ENCODE data around the gene SPAST.
"Not testable (repeated sequence)": the region's sequence is repeated elsewhere in the genome, so short reads cannot be mapped to it uniquely, and the experiment has no call there.

The SPAST gene

DNA sequence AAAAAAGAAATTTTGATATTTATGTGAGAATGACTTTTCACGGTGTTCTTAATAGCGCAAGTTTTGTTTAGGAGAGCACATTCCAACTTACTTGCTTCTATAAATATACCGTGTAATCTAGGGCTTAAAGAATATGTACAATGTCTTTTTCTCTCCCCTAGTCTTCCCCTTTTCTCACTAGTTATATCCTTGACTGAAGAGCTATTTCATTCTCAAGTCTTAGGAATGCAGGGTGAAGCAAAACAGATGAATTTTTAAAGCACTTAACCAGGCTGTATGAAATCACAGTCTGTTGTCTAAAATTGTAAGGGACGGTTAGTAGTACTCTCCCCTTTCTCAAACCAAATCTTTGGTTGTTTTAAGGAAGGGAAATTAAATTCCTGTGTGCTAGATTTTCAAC, 72.7 kb downstream of the SPAST start:
- WGBS = no CpG with 5 or more reads among the region's 4 CpGs
- Histone ChIP-seq H3K27me3 (ENCODE audit: control insufficient read depth in 1 of 2, insufficient read depth in 1 of 2, low read length in 2 of 2) (no peaks in the 10 kb centered on the region), H3K18ac (ENCODE audit: low read depth in 1 of 2, low read length in 2 of 2) (no peak overlapping the region), H4K91ac (ENCODE audit: low read length) (no peak overlapping the region), H2BK12ac (ENCODE audit: low read length in 2 of 2) (no peak overlapping the region), H2AFZ (ENCODE audit: low read depth, low read length) (no peak overlapping the region), H3K79me1 (replicated peaks; ENCODE audit: low read length, poor library complexity, severe bottlenecking) (peaks cover 6% of the 10 kb centered on the region), H3K9ac (ENCODE audit: low read length) (peak overlapping the region; percentile 18), H3K4me2 (ENCODE audit: low read length, poor library complexity, severe bottlenecking) (peak overlapping the region; percentile 34), H3K14ac (ENCODE audit: low read length in 2 of 2) (no peak overlapping the region), H3K9me3 (ENCODE audit: control insufficient read depth, low read length) (no peaks in the 10 kb centered on the region), H2AK5ac (ENCODE audit: low read length, severe bottlenecking) (no peak overlapping the region), H3K23ac (ENCODE audit: low read length in 2 of 2) (no peak overlapping the region), H4K8ac (ENCODE audit: low read length) (no peak overlapping the region), H2BK5ac (ENCODE audit: low read depth, low read length, poor library complexity, severe bottlenecking) (peak overlapping the region; percentile 95), H3K4ac (ENCODE audit: low read depth in 1 of 2, low read length in 2 of 2) (no peak overlapping the region), H2BK15ac (ENCODE audit: low read depth, poor library complexity, severe bottlenecking) (no peak overlapping the region), H3K36me3 (ENCODE audit: control insufficient read depth in 1 of 2, insufficient read depth in 2 of 2, low read depth in 1 of 2, low read length in 2 of 2) (peaks cover 3 to 38% of the 10 kb centered on the region in 2 experiments), H2BK120ac (ENCODE audit: low read depth, low read length) (no peak overlapping the region), H3K4me3 (ENCODE audit: insufficient read depth in 1 of 2, low read depth in 1 of 2, low read length in 2 of 2) (no peak overlapping the region), H3K4me1 (ENCODE audit: control insufficient read depth, insufficient read depth, low read depth, low read length) (peaks cover 3% of the 10 kb centered on the region), H3K27ac (ENCODE audit: low read length, poor library complexity, severe bottlenecking) (peak overlapping the region; percentile 99)
- peak; percentile 48 for DNase-seq

DNA sequence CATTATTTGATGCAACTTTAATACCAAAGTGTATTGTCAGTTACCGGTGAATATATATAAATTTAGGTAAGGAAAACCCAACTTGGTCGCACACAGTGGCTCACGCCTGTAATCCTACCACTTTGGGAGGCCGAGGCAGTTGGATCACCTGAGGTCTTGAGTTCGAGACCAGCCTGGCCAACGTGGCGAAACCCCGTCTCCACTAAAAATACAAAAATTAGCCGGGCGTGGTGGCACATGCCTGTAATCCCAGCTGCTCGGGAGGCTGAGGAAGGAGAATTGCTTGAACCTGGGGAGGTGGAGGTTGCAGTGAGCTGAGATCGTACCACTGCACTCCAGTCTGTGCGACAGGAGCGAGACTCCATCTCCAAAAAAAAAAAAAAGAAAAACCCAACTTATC, 88.2 kb downstream of the SPAST start:
- not testable (repeated sequence) for H3K4me2 ChIP-seq (ENCODE audit: low read length, poor library complexity, severe bottlenecking)

DNA sequence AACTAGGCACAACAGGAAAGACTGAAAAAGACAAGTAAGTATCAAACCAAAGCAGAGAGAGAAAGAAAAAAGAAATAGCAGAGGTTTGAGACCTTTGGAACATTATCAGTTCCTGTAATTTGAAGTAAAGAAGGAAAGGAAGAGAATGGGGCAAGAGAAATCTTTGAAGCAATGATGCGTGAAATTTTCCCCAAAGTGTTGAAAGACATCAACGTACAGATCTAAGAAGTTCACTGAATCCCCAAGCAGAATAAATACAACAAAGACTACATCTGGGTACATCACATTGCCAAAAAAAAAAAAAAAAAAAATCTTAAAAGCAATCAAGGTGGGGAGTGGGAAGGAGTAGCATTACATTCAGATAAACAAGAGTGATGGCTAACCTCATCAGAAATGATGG, 96.3 kb downstream of the SPAST start:
- H2BK5ac ChIP-seq (ENCODE audit: low read depth, low read length, poor library complexity, severe bottlenecking) = no peak overlapping the region
- peaks cover 5% of the 10 kb centered on the region for H3K9me3 ChIP-seq (ENCODE audit: control insufficient read depth, low read length)
- no peak overlapping the region for H2BK12ac ChIP-seq (ENCODE audit: low read length in 2 of 2)
- H2BK120ac ChIP-seq (ENCODE audit: low read depth, low read length) = no peak overlapping the region
- DNase-seq = no peak
- H3K9ac ChIP-seq (ENCODE audit: low read length) = no peak overlapping the region
- H2AK5ac ChIP-seq (ENCODE audit: low read length, severe bottlenecking) = no peak overlapping the region
- no peak overlapping the region for H3K4ac ChIP-seq (ENCODE audit: low read depth in 1 of 2, low read length in 2 of 2)
- H3K27ac ChIP-seq (ENCODE audit: low read length, poor library complexity, severe bottlenecking) = no peak overlapping the region
- H2AFZ ChIP-seq (ENCODE audit: low read depth, low read length) = no peak overlapping the region
- no peak overlapping the region for H4K91ac ChIP-seq (ENCODE audit: low read length)
- no peak overlapping the region for H3K4me2 ChIP-seq (ENCODE audit: low read length, poor library complexity, severe bottlenecking)
- H3K79me1 ChIP-seq (replicated peaks; ENCODE audit: low read length, poor library complexity, severe bottlenecking) = peaks cover 15% of the 10 kb centered on the region
- 71% methylated on average over 2 of the region's 2 CpGs for WGBS
- H3K36me3 ChIP-seq (ENCODE audit: control insufficient read depth in 1 of 2, insufficient read depth in 2 of 2, low read depth in 1 of 2, low read length in 2 of 2) = peaks cover 0 to 12% of the 10 kb centered on the region in 2 experiments
- H4K8ac ChIP-seq (ENCODE audit: low read length) = no peak overlapping the region
- H3K4me3 ChIP-seq (ENCODE audit: insufficient read depth in 1 of 2, low read depth in 1 of 2, low read length in 2 of 2) = no peak overlapping the region
- no peaks in the 10 kb centered on the region for H3K27me3 ChIP-seq (ENCODE audit: control insufficient read depth in 1 of 2, insufficient read depth in 1 of 2, low read length in 2 of 2)
- no peak overlapping the region for H3K14ac ChIP-seq (ENCODE audit: low read length in 2 of 2)
- H3K18ac ChIP-seq (ENCODE audit: low read depth in 1 of 2, low read length in 2 of 2) = no peak overlapping the region
- peaks cover 3% of the 10 kb centered on the region for H3K4me1 ChIP-seq (ENCODE audit: control insufficient read depth, insufficient read depth, low read depth, low read length)
- H3K23ac ChIP-seq (ENCODE audit: low read length in 2 of 2) = no peak overlapping the region
- no peak overlapping the region for H2BK15ac ChIP-seq (ENCODE audit: low read depth, poor library complexity, severe bottlenecking)

More for the DNA sequence above, 88.2 kb downstream of the SPAST start:
- H3K4me1 ChIP-seq (ENCODE audit: control insufficient read depth, insufficient read depth, low read depth, low read length); H3K14ac ChIP-seq (ENCODE audit: low read length in 2 of 2); H2BK15ac ChIP-seq (ENCODE audit: low read depth, poor library complexity, severe bottlenecking); H2BK120ac ChIP-seq (ENCODE audit: low read depth, low read length); H3K9me3 ChIP-seq (ENCODE audit: control insufficient read depth, low read length); H3K27ac ChIP-seq (ENCODE audit: low read length, poor library complexity, severe bottlenecking); H3K27me3 ChIP-seq (ENCODE audit: control insufficient read depth in 1 of 2, insufficient read depth in 1 of 2, low read length in 2 of 2); H3K4ac ChIP-seq (ENCODE audit: low read depth in 1 of 2, low read length in 2 of 2); H2AFZ ChIP-seq (ENCODE audit: low read depth, low read length); H4K91ac ChIP-seq (ENCODE audit: low read length); DNase-seq; H2BK5ac ChIP-seq (ENCODE audit: low read depth, low read length, poor library complexity, severe bottlenecking); H2AK5ac ChIP-seq (ENCODE audit: low read length, severe bottlenecking); H3K79me1 ChIP-seq (replicated peaks; ENCODE audit: low read length, poor library complexity, severe bottlenecking); H3K4me3 ChIP-seq (ENCODE audit: insufficient read depth in 1 of 2, low read depth in 1 of 2, low read length in 2 of 2); H2BK12ac ChIP-seq (ENCODE audit: low read length in 2 of 2); H3K18ac ChIP-seq (ENCODE audit: low read depth in 1 of 2, low read length in 2 of 2); H3K9ac ChIP-seq (ENCODE audit: low read length); H4K8ac ChIP-seq (ENCODE audit: low read length); H3K23ac ChIP-seq (ENCODE audit: low read length in 2 of 2): not testable (repeated sequence)
- WGBS = 97% methylated on average over 11 of the region's 14 CpGs
- peaks cover 9 to 43% of the 10 kb centered on the region in 2 experiments for H3K36me3 ChIP-seq (ENCODE audit: control insufficient read depth in 1 of 2, insufficient read depth in 2 of 2, low read depth in 1 of 2, low read length in 2 of 2)

DNA sequence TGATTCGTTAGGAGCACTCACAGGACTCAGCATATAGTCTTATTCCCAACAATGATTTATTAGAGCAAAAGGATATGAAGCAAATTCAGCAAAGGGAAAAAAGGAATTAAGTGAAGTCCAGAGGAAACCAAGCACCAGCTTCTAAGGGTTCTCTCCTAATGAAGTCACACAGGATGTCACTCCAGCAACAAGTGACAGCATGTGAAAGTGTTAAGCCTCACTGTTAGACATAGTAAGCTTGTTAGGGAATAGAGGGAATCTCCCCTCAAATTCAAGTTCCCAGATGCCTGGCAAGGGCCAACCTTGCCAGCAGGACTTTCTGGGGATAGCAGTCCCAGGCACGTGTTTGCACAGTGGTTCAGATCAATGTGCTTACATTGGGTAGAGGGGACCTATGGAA, 97.9 kb downstream of the SPAST start:
- H3K4me2 ChIP-seq (ENCODE audit: low read length, poor library complexity, severe bottlenecking) = no peak overlapping the region
- no peak overlapping the region for H3K18ac ChIP-seq (ENCODE audit: low read depth in 1 of 2, low read length in 2 of 2)
- H3K4me3 ChIP-seq (ENCODE audit: insufficient read depth in 1 of 2, low read depth in 1 of 2, low read length in 2 of 2) = no peak overlapping the region
- H3K9ac ChIP-seq (ENCODE audit: low read length) = no peak overlapping the region
- no peak overlapping the region for H3K4ac ChIP-seq (ENCODE audit: low read depth in 1 of 2, low read length in 2 of 2)
- H2AK5ac ChIP-seq (ENCODE audit: low read length, severe bottlenecking) = no peak overlapping the region
- H3K9me3 ChIP-seq (ENCODE audit: control insufficient read depth, low read length) = peaks cover 5% of the 10 kb centered on the region
- no peak overlapping the region for H3K14ac ChIP-seq (ENCODE audit: low read length in 2 of 2)
- H2BK15ac ChIP-seq (ENCODE audit: low read depth, poor library complexity, severe bottlenecking) = no peak overlapping the region
- no peak overlapping the region for H4K8ac ChIP-seq (ENCODE audit: low read length)
- no peak overlapping the region for H2BK120ac ChIP-seq (ENCODE audit: low read depth, low read length)
- no peak overlapping the region for H3K27ac ChIP-seq (ENCODE audit: low read length, poor library complexity, severe bottlenecking)
- 86% methylated on average over 1 of the region's 2 CpGs for WGBS
- H3K79me1 ChIP-seq (replicated peaks; ENCODE audit: low read length, poor library complexity, severe bottlenecking) = peaks cover 17% of the 10 kb centered on the region
- no peak overlapping the region for H2AFZ ChIP-seq (ENCODE audit: low read depth, low read length)
- H2BK12ac ChIP-seq (ENCODE audit: low read length in 2 of 2) = no peak overlapping the region
- H3K36me3 ChIP-seq (ENCODE audit: control insufficient read depth in 1 of 2, insufficient read depth in 2 of 2, low read depth in 1 of 2, low read length in 2 of 2) = no peaks in the 10 kb centered on the region
- no peak overlapping the region for H4K91ac ChIP-seq (ENCODE audit: low read length)
- no peak overlapping the region for H2BK5ac ChIP-seq (ENCODE audit: low read depth, low read length, poor library complexity, severe bottlenecking)
- H3K4me1 ChIP-seq (ENCODE audit: control insufficient read depth, insufficient read depth, low read depth, low read length) = peaks cover 3% of the 10 kb centered on the region
- no peak for DNase-seq
- no peaks in the 10 kb centered on the region for H3K27me3 ChIP-seq (ENCODE audit: control insufficient read depth in 1 of 2, insufficient read depth in 1 of 2, low read length in 2 of 2)
- no peak overlapping the region for H3K23ac ChIP-seq (ENCODE audit: low read length in 2 of 2)
